SK-N-SH treated with all-trans-retinoic acid at 6 μM for 48 hours (cell line): ENCODE measurements around the gene CTDSP2.
"Not testable (repeated sequence)": the region's sequence is repeated elsewhere in the genome, so short reads cannot be mapped to it uniquely, and the experiment has no call there.

Experiments used
- ATAC-seq: fragments of 200-7000 bp; cut with Tn5 transposase; 3 replicates; pipeline ENCODE4 v1.9.1; 2020; ENCODE audit warnings: mild to moderate bottlenecking, moderate library complexity
- ARNTL ChIP-seq: fragments of 450-650 bp; formaldehyde crosslinking; IDR thresholded peaks from 2 replicates; pipeline ENCODE4 v1.5.0; 2020; ENCODE audit warnings: low read depth, mild to moderate bottlenecking, moderate library complexity, borderline replicate concordance
- BACH2 ChIP-seq: fragments of 250-450 bp; sonication (Bioruptor Pico); IDR thresholded peaks from 2 replicates; pipeline ENCODE4 v1.9.0; 2021; ENCODE audit warnings: mild to moderate bottlenecking, borderline replicate concordance
- CREB5 ChIP-seq: fragments of 250-450 bp; sonication (Bioruptor Pico); IDR thresholded peaks from 2 replicates; pipeline ENCODE4 v1.5.1; 2020; ENCODE audit warnings: low read depth, mild to moderate bottlenecking, moderate library complexity
- ESRRG ChIP-seq: fragments of 250-450 bp; sonication (Bioruptor Pico); IDR thresholded peaks from 2 replicates; pipeline ENCODE4 v1.6.1; 2021; ENCODE audit warnings: mild to moderate bottlenecking
- GLIS3 ChIP-seq: fragments of 250-450 bp; sonication (Bioruptor Pico); IDR thresholded peaks from 2 replicates; pipeline ENCODE4 v1.5.0; 2020; ENCODE audit warnings: mild to moderate bottlenecking, moderate library complexity
- ISL1 ChIP-seq: fragments of 250-450 bp; sonication (Bioruptor Pico); IDR thresholded peaks from 2 replicates; pipeline ENCODE4 v2.1.2; 2022; ENCODE audit warnings: mild to moderate bottlenecking, moderate library complexity
- POU6F1 ChIP-seq: fragments of 250-450 bp; sonication (Bioruptor Pico); IDR thresholded peaks from 2 replicates; pipeline ENCODE4 v1.8.0; 2021; ENCODE audit warnings: low read depth, mild to moderate bottlenecking, moderate library complexity, borderline replicate concordance
- PPARA ChIP-seq: fragments of 250-450 bp; sonication (Bioruptor Pico); IDR thresholded peaks from 2 replicates; pipeline ENCODE4 v1.5.0; 2020; ENCODE audit warnings: mild to moderate bottlenecking, borderline replicate concordance
- RARB ChIP-seq: fragments of 250-450 bp; sonication (Bioruptor Pico); IDR thresholded peaks from 2 replicates; pipeline ENCODE4 v1.8.0; 2021; ENCODE audit warnings: mild to moderate bottlenecking, moderate library complexity
- SNAI2 ChIP-seq: fragments of 250-450 bp; sonication (Bioruptor Pico); IDR thresholded peaks from 2 replicates; pipeline ENCODE4 v1.5.0; 2020; ENCODE audit warnings: mild to moderate bottlenecking, moderate library complexity
- TCF4 ChIP-seq: fragments of 250-450 bp; sonication (Bioruptor Pico); IDR thresholded peaks from 2 replicates; pipeline ENCODE4 v1.8.0; 2021; ENCODE audit warnings: mild to moderate bottlenecking, moderate library complexity, borderline replicate concordance
- TOX ChIP-seq: fragments of 250-450 bp; sonication (Bioruptor Pico); IDR thresholded peaks from 2 replicates; pipeline ENCODE4 v1.8.0; 2021; ENCODE audit warnings: mild to moderate bottlenecking, moderate library complexity, borderline replicate concordance
- TSHZ2 ChIP-seq: fragments of 250-450 bp; sonication (Bioruptor Pico); IDR thresholded peaks from 2 replicates; pipeline ENCODE4 v1.5.0; 2020; ENCODE audit warnings: mild to moderate bottlenecking, moderate library complexity
- ZC3H10 ChIP-seq: fragments of 250-450 bp; sonication (Bioruptor Pico); IDR thresholded peaks from 2 replicates; pipeline ENCODE4 v1.5.1; 2021; ENCODE audit warnings: mild to moderate bottlenecking, moderate library complexity
- ZFP3 ChIP-seq: fragments of 250-450 bp; sonication (Bioruptor Pico); IDR thresholded peaks from 2 replicates; pipeline ENCODE4 v1.5.0; 2020; ENCODE audit warnings: mild to moderate bottlenecking, moderate library complexity
- ZFP30 ChIP-seq: fragments of 450-650 bp; formaldehyde crosslinking; IDR thresholded peaks from 2 replicates; pipeline ENCODE4 v1.5.0; 2022; ENCODE audit warnings: mild to moderate bottlenecking, moderate library complexity
- ZNF565 ChIP-seq: fragments of 450-650 bp; formaldehyde crosslinking; conservative IDR thresholded peaks from 2 replicates; pipeline ENCODE4 v1.5.0; 2020; ENCODE audit warnings: low read depth, mild to moderate bottlenecking, moderate library complexity
- ZNF70 ChIP-seq: fragments of 450-650 bp; formaldehyde crosslinking; IDR thresholded peaks from 2 replicates; pipeline ENCODE4 v1.5.0; 2020; ENCODE audit warnings: mild to moderate bottlenecking, moderate library complexity
- ZNF8 ChIP-seq: fragments of 450-650 bp; formaldehyde crosslinking; IDR thresholded peaks from 2 replicates; pipeline ENCODE4 v1.5.0; 2020; ENCODE audit warnings: mild to moderate bottlenecking, moderate library complexity

CTDSP2 gene

GRCh38 chr12:57775563-57776246 lies 70.8 kb downstream of the CTDSP2 start:
- TF ChIP-seq ESRRG, result no peak
- no peak for TF ChIP-seq ZC3H10 (CRISPR knock-in tag)
- no peak for TF ChIP-seq GLIS3 (CRISPR knock-in tag)
- no peak for TF ChIP-seq ZNF70
- TF ChIP-seq ZNF8, result no peak
- no peak for TF ChIP-seq TCF4
- no peak for TF ChIP-seq CREB5 (CRISPR knock-in tag)
- TF ChIP-seq ZFP3, result no peak
- TF ChIP-seq RARB, result no peak
- no peak for TF ChIP-seq ISL1
- TF ChIP-seq POU6F1 (CRISPR knock-in tag), result no peak
- no peak for TF ChIP-seq ARNTL (CRISPR knock-in tag)
- ATAC-seq, result no peak

- ATAC-seq, result no peak
- TF ChIP-seq TSHZ2 (no peak), TOX (CRISPR knock-in tag) (no peak), PPARA (CRISPR knock-in tag) (no peak), ZNF8 (no peak)
Measured at GRCh38 chr12:57775044-57775443, 71.5 kb downstream of the CTDSP2 start.

- ATAC-seq, result not testable (repeated sequence)
Measured at GRCh38 chr12:57774634-57775033, 71.9 kb downstream of the CTDSP2 start.

GRCh38 chr12:57772429-57773322 lies 73.9 kb downstream of the CTDSP2 start, which contains the start of gene EEF1AKMT3:
Gene EEF1AKMT3 (plus strand): TSS chr12:57772614. CDS start chr12:57772725, 111 bp downstream.
- no peak for TF ChIP-seq ZC3H10 (CRISPR knock-in tag)
- TF ChIP-seq TSHZ2, result no peak
- no peak for TF ChIP-seq BACH2 (CRISPR knock-in tag)
- TF ChIP-seq TCF4, result no peak
- TF ChIP-seq ZFP30 (CRISPR knock-in tag), result no peak
- TF ChIP-seq ISL1, result no peak
- no peak for TF ChIP-seq SNAI2
- TF ChIP-seq ZNF565 (CRISPR knock-in tag), result no peak
- ATAC-seq, result peak; percentile 76
